WTC11 (cell line): ENCODE data around the gene OR2G6.
"Not testable (repeated sequence)": the region's sequence is repeated elsewhere in the genome, so short reads cannot be mapped to it uniquely, and the experiment has no call there.

Experiments used
- ATF1 ChIP-seq: sonication (generic); formaldehyde crosslinking; IDR thresholded peaks from 2 replicates; pipeline ENCODE4 v1.8.1; 2023; ENCODE audit warnings: mild to moderate bottlenecking, moderate library complexity, missing genetic modification reagents
- CBFB ChIP-seq: sonication (generic); formaldehyde crosslinking; IDR thresholded peaks from 2 replicates; pipeline ENCODE4 v1.8.1; 2022; ENCODE audit warnings: mild to moderate bottlenecking, low read depth, missing genetic modification reagents
- CREB1 ChIP-seq: sonication (generic); formaldehyde crosslinking; IDR thresholded peaks from 2 replicates; pipeline ENCODE4 v1.8.0; 2023; ENCODE audit warnings: mild to moderate bottlenecking, missing genetic modification reagents
- CREM ChIP-seq: sonication (generic); formaldehyde crosslinking; IDR thresholded peaks from 2 replicates; pipeline ENCODE4 v1.8.1; 2022; ENCODE audit warnings: mild to moderate bottlenecking, missing genetic modification reagents, moderate library complexity
- ESRRA ChIP-seq: sonication (generic); formaldehyde crosslinking; IDR thresholded peaks from 2 replicates; pipeline ENCODE4 v1.8.1; 2022; ENCODE audit warnings: mild to moderate bottlenecking, missing genetic modification reagents, borderline replicate concordance
- FOXJ3 ChIP-seq: sonication (generic); formaldehyde crosslinking; IDR thresholded peaks from 2 replicates; pipeline ENCODE4 v1.9.0; 2021; ENCODE audit warnings: missing genetic modification reagents, mild to moderate bottlenecking, borderline replicate concordance
- ZNF121 ChIP-seq: sonication (generic); formaldehyde crosslinking; IDR thresholded peaks from 2 replicates; pipeline ENCODE4 v1.8.0; 2023; ENCODE audit warnings: missing genetic modification reagents
- ZNF232 ChIP-seq: sonication (generic); formaldehyde crosslinking; IDR thresholded peaks from 2 replicates; pipeline ENCODE4 v1.8.0; 2022; ENCODE audit warnings: mild to moderate bottlenecking, missing genetic modification reagents
- TF ChIP-seq, protein P1 (sequence below): sonication (generic); formaldehyde crosslinking; IDR thresholded peaks from 2 replicates; pipeline ENCODE4 v1.8.0; 2022; ENCODE audit warnings: mild to moderate bottlenecking, missing genetic modification reagents
- TF ChIP-seq, protein P2 (sequence below): fragments of 200-600 bp; IDR thresholded peaks from 2 replicates; pipeline ENCODE4 v1.8.0; 2022; ENCODE audit warnings: antibody characterized with exemption
- TF ChIP-seq, protein P3 (sequence below): sonication (generic); formaldehyde crosslinking; IDR thresholded peaks from 2 replicates; pipeline ENCODE4 v1.8.0; 2023; ENCODE audit warnings: mild to moderate bottlenecking, missing genetic modification reagents

DNA sequence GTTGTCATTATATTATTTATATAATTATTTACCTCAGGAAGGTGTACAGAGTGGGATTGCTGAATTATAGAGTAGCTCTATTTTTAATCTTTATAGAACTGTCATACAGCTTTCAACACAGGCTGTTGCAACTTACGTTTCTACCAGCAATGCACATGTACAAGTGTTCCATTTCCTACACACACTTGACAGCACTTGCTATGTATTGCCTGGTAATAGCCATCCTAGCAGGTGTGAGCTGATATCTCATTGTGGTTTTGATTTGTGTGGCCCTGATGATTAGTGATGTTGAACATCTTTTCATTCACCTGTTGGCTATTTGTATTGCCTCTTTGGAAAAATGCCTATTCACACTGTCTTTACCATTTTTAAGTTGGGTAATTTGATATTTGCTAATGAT, 32.2 kb upstream of the OR2G6 start:
- TF ChIP-seq CREM (CRISPR knock-in tag); CBFB; ZNF232 (CRISPR knock-in tag); ZNF121 (CRISPR knock-in tag); ATF1; CREB1 (CRISPR knock-in tag); ESRRA; FOXJ3 (CRISPR knock-in tag): not testable (repeated sequence)
- TF ChIP-seq, protein P1, sequence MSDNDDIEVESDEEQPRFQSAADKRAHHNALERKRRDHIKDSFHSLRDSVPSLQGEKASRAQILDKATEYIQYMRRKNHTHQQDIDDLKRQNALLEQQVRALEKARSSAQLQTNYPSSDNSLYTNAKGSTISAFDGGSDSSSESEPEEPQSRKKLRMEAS (CRISPR knock-in tag) = not testable (repeated sequence)
- TF ChIP-seq, protein P2, sequence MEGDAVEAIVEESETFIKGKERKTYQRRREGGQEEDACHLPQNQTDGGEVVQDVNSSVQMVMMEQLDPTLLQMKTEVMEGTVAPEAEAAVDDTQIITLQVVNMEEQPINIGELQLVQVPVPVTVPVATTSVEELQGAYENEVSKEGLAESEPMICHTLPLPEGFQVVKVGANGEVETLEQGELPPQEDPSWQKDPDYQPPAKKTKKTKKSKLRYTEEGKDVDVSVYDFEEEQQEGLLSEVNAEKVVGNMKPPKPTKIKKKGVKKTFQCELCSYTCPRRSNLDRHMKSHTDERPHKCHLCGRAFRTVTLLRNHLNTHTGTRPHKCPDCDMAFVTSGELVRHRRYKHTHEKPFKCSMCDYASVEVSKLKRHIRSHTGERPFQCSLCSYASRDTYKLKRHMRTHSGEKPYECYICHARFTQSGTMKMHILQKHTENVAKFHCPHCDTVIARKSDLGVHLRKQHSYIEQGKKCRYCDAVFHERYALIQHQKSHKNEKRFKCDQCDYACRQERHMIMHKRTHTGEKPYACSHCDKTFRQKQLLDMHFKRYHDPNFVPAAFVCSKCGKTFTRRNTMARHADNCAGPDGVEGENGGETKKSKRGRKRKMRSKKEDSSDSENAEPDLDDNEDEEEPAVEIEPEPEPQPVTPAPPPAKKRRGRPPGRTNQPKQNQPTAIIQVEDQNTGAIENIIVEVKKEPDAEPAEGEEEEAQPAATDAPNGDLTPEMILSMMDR = not testable (repeated sequence)
- TF ChIP-seq, protein P3, sequence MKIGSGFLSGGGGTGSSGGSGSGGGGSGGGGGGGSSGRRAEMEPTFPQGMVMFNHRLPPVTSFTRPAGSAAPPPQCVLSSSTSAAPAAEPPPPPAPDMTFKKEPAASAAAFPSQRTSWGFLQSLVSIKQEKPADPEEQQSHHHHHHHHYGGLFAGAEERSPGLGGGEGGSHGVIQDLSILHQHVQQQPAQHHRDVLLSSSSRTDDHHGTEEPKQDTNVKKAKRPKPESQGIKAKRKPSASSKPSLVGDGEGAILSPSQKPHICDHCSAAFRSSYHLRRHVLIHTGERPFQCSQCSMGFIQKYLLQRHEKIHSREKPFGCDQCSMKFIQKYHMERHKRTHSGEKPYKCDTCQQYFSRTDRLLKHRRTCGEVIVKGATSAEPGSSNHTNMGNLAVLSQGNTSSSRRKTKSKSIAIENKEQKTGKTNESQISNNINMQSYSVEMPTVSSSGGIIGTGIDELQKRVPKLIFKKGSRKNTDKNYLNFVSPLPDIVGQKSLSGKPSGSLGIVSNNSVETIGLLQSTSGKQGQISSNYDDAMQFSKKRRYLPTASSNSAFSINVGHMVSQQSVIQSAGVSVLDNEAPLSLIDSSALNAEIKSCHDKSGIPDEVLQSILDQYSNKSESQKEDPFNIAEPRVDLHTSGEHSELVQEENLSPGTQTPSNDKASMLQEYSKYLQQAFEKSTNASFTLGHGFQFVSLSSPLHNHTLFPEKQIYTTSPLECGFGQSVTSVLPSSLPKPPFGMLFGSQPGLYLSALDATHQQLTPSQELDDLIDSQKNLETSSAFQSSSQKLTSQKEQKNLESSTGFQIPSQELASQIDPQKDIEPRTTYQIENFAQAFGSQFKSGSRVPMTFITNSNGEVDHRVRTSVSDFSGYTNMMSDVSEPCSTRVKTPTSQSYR = not testable (repeated sequence)
